ENCODE data around the gene NUBP2.

Gene NUBP2

DNA sequence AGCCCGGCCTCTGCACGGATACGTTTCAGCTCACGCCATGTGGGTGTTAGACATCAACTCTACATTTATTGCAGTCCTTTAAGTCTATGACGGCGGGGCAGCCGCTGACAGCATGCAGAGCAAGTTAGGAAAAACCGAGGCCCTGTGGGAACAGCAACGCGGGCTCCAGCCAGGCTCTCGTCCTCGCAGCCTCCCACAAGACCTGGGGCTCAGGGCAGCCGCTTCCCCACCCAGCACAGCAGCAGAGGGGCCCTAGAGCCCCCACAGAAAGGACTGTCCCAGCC, 6.1 kb upstream of the NUBP2 start:
- Histone ChIP-seq H3K27me3 (replicated peaks in 2 of 5; ENCODE audit: control insufficient read depth in 4 of 5, insufficient read depth in 5 of 5, low read length in 4 of 5) (no peaks in the 10 kb centered on the region), H3K27ac (ENCODE audit: insufficient read depth in 1 of 2, low read depth in 1 of 2, low read length in 2 of 2, poor library complexity in 1 of 2, severe bottlenecking in 2 of 2) (no peak overlapping the region), H3K4me1 (ENCODE audit: control extremely low read depth in 1 of 4, control insufficient read depth in 4 of 4, insufficient read depth in 4 of 4, low read length in 3 of 4) (peaks cover 5 to 33% (median 31%) of the 10 kb centered on the region in 4 experiments), H3K4me3 (ENCODE audit: control insufficient read depth in 1 of 7, extremely low read depth in 1 of 7, insufficient read depth in 4 of 7, low read depth in 2 of 7, low read length in 6 of 7) (no peak overlapping the region), H3K36me3 (ENCODE audit: control insufficient read depth in 4 of 4, insufficient read depth in 4 of 4, low read length in 3 of 4) (peaks cover 0 to 64% (median 42%) of the 10 kb centered on the region in 4 experiments), H3K9me3 (ENCODE audit: control extremely low read depth in 1 of 5, control insufficient read depth in 4 of 5, insufficient read depth in 2 of 5, low read depth in 1 of 5, low read length in 4 of 5) (no peaks in the 10 kb centered on the region)
- ChIA-PET CTCF (interaction anchor here (1.6 kb wide), 1 partner anchor 12 kb away, joined by 4 read pairs; no protein-coding TSS in a partner anchor), POLR2A (no interaction called here)
- 99% methylated on average over 13 of the region's 13 CpGs for WGBS (ENCODE audit: insufficient coverage)
- no peak for DNase-seq

DNA sequence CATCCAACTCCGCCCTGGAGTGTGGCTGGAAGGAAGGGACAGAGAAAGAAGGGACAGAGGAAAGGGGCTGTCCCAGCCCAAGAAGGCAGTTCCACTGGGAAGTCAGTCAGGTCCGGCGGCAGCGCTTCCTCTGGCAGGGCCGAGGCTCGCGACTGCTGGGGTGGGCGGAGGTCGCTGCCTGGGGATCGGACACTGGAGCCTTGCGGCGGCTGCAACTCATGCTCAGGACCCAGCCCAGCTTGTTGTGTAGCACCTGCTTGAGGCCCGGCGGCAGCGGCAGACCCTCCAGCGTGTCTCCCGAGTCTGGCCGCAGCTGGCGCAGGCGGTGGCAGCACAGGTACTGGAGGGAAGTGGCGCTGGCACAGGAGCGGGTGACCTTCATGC, 5.8 kb upstream of the NUBP2 start:
- ChIA-PET CTCF (no interaction called here), POLR2A (interaction anchor here (1.1 kb wide), 1 partner anchor 11 kb away, joined by 3 read pairs; no protein-coding TSS in a partner anchor)
- no peaks in the 10 kb centered on the region for H3K9me3 ChIP-seq (ENCODE audit: control extremely low read depth in 1 of 5, control insufficient read depth in 4 of 5, insufficient read depth in 2 of 5, low read depth in 1 of 5, low read length in 4 of 5)
- WGBS (ENCODE audit: insufficient coverage), result 94% methylated on average over 19 of the region's 22 CpGs
- peaks cover 0 to 62% (median 42%) of the 10 kb centered on the region in 4 experiments for H3K36me3 ChIP-seq (ENCODE audit: control insufficient read depth in 4 of 4, insufficient read depth in 4 of 4, low read length in 3 of 4)
- no peaks in the 10 kb centered on the region for H3K27me3 ChIP-seq (replicated peaks in 2 of 5; ENCODE audit: control insufficient read depth in 4 of 5, insufficient read depth in 5 of 5, low read length in 4 of 5)
- H3K4me3 ChIP-seq (ENCODE audit: control insufficient read depth in 1 of 7, extremely low read depth in 1 of 7, insufficient read depth in 4 of 7, low read depth in 2 of 7, low read length in 6 of 7), result no peak overlapping the region
- H3K4me1 ChIP-seq (ENCODE audit: control extremely low read depth in 1 of 4, control insufficient read depth in 4 of 4, insufficient read depth in 4 of 4, low read length in 3 of 4), result peaks cover 5 to 33% (median 31%) of the 10 kb centered on the region in 4 experiments
- H3K27ac ChIP-seq (ENCODE audit: insufficient read depth in 1 of 2, low read depth in 1 of 2, low read length in 2 of 2, poor library complexity in 1 of 2, severe bottlenecking in 2 of 2), result no peak overlapping the region
- no peak for DNase-seq

DNA sequence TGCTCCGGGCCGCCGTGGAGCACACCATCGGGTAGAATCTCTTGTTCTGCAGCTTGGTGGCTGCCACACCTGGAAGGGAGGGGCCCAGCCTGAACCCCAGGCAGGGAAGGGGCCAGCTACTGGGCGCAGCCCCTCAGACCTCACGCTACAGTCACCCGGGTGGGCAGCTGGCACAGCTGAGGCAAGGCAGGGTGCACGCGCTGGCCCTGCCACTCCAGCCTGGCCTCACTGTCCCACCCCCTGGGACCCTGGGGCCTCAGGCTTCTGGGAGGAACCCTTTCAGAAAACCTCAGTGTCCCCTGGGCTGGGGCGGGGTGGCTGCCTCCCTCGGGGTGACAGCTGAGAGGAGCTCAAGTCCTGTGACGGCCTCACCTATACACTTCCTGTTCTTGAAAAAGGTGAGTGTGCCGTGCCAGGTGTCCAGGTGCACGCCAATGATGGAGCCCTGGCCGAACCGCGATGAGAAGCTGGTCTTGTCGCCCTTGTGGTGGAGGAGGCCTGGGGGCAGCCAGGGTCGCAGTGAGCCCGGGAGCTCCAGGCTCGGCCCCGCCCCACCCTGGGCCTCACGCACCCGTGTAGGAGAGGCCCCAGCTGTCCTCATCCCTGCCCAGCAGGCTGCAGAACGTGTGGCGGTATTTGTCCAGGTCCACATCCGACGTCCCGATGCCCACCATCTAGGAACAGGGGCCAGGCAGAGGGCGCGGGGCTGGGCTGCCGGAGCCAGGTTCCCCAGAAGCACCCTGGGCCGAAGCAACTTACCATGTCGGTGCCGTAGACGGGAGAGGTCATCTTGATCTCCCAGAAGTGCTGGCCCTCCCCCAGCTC, 5.2 kb upstream of the NUBP2 start:
- WGBS (ENCODE audit: insufficient coverage), result 95% methylated on average over 34 of the region's 36 CpGs
- Histone ChIP-seq H3K4me3 (ENCODE audit: control insufficient read depth in 1 of 7, extremely low read depth in 1 of 7, insufficient read depth in 4 of 7, low read depth in 2 of 7, low read length in 6 of 7) (no peak overlapping the region), H3K27ac (ENCODE audit: insufficient read depth in 1 of 2, low read depth in 1 of 2, low read length in 2 of 2, poor library complexity in 1 of 2, severe bottlenecking in 2 of 2) (no peak overlapping the region), H3K36me3 (ENCODE audit: control insufficient read depth in 4 of 4, insufficient read depth in 4 of 4, low read length in 3 of 4) (peaks cover 0 to 61% (median 42%) of the 10 kb centered on the region in 4 experiments), H3K9me3 (ENCODE audit: control extremely low read depth in 1 of 5, control insufficient read depth in 4 of 5, insufficient read depth in 2 of 5, low read depth in 1 of 5, low read length in 4 of 5) (no peaks in the 10 kb centered on the region), H3K4me1 (ENCODE audit: control extremely low read depth in 1 of 4, control insufficient read depth in 4 of 4, insufficient read depth in 4 of 4, low read length in 3 of 4) (peaks cover 5 to 27% (median 26%) of the 10 kb centered on the region in 4 experiments), H3K27me3 (replicated peaks in 2 of 5; ENCODE audit: control insufficient read depth in 4 of 5, insufficient read depth in 5 of 5, low read length in 4 of 5) (no peaks in the 10 kb centered on the region)
- POLR2A ChIA-PET, result interaction anchor here (0.6 to 1.1 kb wide), 2 partner anchors 12 to 24 kb away, joined by 3 to 4 read pairs; no protein-coding TSS in a partner anchor
- CTCF ChIA-PET, result no interaction called here
- no peak for DNase-seq

DNA sequence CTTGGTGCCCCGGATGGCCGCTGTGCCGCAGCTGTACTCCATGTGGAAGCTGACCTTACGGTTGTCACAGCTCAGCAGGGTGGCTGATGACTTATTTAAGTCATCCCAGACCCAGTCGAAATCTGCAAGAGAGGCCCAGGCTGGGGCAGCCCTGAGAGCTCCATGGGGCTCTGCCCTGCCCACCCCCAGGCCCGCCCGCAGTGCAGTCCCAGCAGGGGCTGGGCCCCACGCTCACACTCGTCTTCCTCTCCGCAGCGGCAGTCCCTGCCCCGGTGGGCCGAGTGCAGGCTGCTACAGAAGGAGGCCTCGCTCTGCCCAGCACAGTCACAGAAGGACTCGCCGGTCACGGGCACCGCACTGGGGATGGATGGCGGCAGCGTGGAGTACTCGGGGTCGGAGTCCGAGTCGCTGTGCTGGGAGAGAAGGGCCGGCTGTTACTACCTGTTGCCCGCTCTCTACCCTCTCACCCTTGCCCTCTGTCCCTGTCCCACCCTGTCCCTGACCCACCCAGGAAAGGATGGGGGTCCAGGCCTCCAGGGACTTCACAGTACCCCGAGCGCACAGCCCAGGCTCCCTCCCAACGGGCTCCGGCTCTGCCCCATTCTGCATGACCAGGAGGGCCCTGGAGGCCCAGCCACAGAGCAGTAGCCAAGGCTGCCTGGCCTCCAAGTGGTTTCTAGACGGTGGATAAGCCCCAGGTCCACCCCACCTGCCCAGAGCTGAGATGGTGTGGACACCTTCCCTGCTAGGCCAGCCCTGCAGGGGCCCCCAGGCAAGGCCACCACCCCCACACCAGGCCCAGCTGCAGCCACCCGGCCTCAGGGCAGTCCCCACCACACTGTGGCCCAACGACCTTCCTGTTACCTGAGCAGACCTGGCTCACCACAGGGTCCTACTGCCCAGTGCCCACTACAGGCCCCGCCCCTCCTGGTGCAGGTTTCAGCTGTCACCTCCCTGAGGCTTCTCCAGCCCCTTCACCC, 4.3 kb upstream of the NUBP2 start:
- Histone ChIP-seq H3K27me3 (replicated peaks in 2 of 5; ENCODE audit: control insufficient read depth in 4 of 5, insufficient read depth in 5 of 5, low read length in 4 of 5) (no peaks in the 10 kb centered on the region), H3K27ac (ENCODE audit: insufficient read depth in 1 of 2, low read depth in 1 of 2, low read length in 2 of 2, poor library complexity in 1 of 2, severe bottlenecking in 2 of 2) (no peak overlapping the region), H3K4me1 (ENCODE audit: control extremely low read depth in 1 of 4, control insufficient read depth in 4 of 4, insufficient read depth in 4 of 4, low read length in 3 of 4) (peaks cover 5 to 29% (median 27%) of the 10 kb centered on the region in 4 experiments), H3K9me3 (ENCODE audit: control extremely low read depth in 1 of 5, control insufficient read depth in 4 of 5, insufficient read depth in 2 of 5, low read depth in 1 of 5, low read length in 4 of 5) (no peaks in the 10 kb centered on the region), H3K4me3 (ENCODE audit: control insufficient read depth in 1 of 7, extremely low read depth in 1 of 7, insufficient read depth in 4 of 7, low read depth in 2 of 7, low read length in 6 of 7) (no peak overlapping the region), H3K36me3 (ENCODE audit: control insufficient read depth in 4 of 4, insufficient read depth in 4 of 4, low read length in 3 of 4) (peaks cover 0 to 61% (median 42%) of the 10 kb centered on the region in 4 experiments)
- ChIA-PET CTCF (interaction anchor here (0.6 to 0.7 kb wide), 2 partner anchors 19 to 133 kb away, joined by 3 read pairs; no protein-coding TSS in a partner anchor), POLR2A (interaction anchor here (0.6 to 1.1 kb wide), 2 partner anchors 13 to 23 kb away, joined by 3 to 4 read pairs; no protein-coding TSS in a partner anchor)
- 96% methylated on average over 31 of the region's 34 CpGs for WGBS (ENCODE audit: insufficient coverage)
- no peak for DNase-seq

DNA sequence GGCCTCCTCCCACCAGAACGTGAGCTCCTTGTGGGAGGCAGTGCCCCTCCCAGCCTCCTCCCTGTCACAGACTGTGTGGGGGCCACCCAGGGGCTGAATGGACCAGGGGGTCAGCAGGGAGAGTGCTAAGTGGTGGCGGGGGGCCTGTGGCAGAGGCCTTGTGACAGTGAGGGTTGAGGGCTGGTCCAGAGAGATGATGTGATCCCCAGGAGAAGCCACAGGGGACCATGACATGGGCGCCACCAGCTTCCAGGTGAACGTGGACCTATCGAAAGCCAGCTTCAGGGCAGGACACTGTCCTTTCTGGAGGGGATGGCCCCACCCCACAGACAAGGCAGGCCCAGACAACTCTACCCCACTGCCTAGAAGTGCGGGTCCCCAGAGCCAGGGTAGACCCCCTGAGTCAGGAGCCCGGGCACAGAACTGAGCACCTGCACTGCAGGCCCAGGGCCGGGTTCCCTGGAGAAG, 3.5 kb upstream of the NUBP2 start:
- POLR2A ChIA-PET, result no interaction called here
- H3K9me3 ChIP-seq (ENCODE audit: control extremely low read depth in 1 of 5, control insufficient read depth in 4 of 5, insufficient read depth in 2 of 5, low read depth in 1 of 5, low read length in 4 of 5), result no peaks in the 10 kb centered on the region
- peaks cover 0 to 61% (median 42%) of the 10 kb centered on the region in 4 experiments for H3K36me3 ChIP-seq (ENCODE audit: control insufficient read depth in 4 of 4, insufficient read depth in 4 of 4, low read length in 3 of 4)
- DNase-seq, result no peak
- no peak overlapping the region for H3K27ac ChIP-seq (ENCODE audit: insufficient read depth in 1 of 2, low read depth in 1 of 2, low read length in 2 of 2, poor library complexity in 1 of 2, severe bottlenecking in 2 of 2)
- CTCF ChIA-PET, result interaction anchor here (0.7 kb wide), 1 partner anchor 133 kb away, joined by 3 read pairs; no protein-coding TSS in a partner anchor
- 100% methylated on average over 6 of the region's 8 CpGs for WGBS (ENCODE audit: insufficient coverage)
- H3K4me3 ChIP-seq (ENCODE audit: control insufficient read depth in 1 of 7, extremely low read depth in 1 of 7, insufficient read depth in 4 of 7, low read depth in 2 of 7, low read length in 6 of 7), result no peak overlapping the region
- H3K4me1 ChIP-seq (ENCODE audit: control extremely low read depth in 1 of 4, control insufficient read depth in 4 of 4, insufficient read depth in 4 of 4, low read length in 3 of 4), result peaks cover 5 to 28% (median 27%) of the 10 kb centered on the region in 4 experiments
- no peaks in the 10 kb centered on the region for H3K27me3 ChIP-seq (replicated peaks in 2 of 5; ENCODE audit: control insufficient read depth in 4 of 5, insufficient read depth in 5 of 5, low read length in 4 of 5)

DNA sequence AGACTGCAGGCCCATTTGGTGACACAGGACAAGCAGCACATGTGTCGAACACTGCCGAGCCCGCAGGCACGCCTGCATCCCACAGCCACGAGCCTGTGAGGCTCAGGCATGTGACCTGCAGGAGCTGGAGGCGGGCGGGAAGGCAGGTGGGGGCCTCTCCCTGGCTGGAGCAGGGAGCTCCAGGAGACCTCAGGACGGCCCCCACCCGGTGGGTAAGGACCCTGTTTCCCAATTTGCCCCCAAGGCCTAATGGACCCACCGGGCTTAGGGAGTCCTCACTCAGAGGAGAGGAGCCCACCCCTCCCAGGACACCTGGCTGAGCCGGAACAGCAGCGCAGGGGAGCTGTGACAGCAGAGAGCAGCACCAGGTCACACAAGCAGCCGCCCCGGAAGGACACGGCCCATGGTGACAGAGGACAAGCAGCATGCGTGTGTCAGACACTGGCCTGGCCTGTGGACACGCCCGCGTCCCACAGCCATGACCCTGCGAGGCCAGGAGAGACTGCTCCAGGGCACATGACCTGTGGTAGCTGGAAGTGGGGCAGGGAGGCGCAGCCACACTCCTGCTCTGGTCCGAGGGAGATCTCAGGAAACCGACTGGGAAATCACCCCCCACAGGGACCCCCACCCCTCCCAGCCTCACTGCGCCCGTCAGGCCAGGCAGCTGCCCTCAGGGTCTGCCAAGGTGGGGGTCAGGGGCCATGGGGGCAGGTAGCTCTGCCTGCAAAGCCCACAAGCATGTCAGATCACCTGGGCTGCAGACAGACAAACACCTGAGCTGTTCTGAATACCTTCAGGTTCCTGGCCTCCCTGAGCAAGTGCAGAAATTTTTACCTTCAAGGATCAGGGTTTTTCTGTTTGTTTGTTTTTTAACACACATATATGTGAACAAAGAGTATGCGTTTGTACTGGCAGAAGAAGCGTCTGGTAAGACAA, 2.8 kb upstream of the NUBP2 start:
- H3K4me3 ChIP-seq (ENCODE audit: control insufficient read depth in 1 of 7, extremely low read depth in 1 of 7, insufficient read depth in 4 of 7, low read depth in 2 of 7, low read length in 6 of 7), result no peak overlapping the region
- H3K27ac ChIP-seq (ENCODE audit: insufficient read depth in 1 of 2, low read depth in 1 of 2, low read length in 2 of 2, poor library complexity in 1 of 2, severe bottlenecking in 2 of 2), result no peak overlapping the region
- DNase-seq, result no peak
- 96% methylated on average over 24 of the region's 27 CpGs for WGBS (ENCODE audit: insufficient coverage)
- no peaks in the 10 kb centered on the region for H3K9me3 ChIP-seq (ENCODE audit: control extremely low read depth in 1 of 5, control insufficient read depth in 4 of 5, insufficient read depth in 2 of 5, low read depth in 1 of 5, low read length in 4 of 5)
- no peaks in the 10 kb centered on the region for H3K27me3 ChIP-seq (replicated peaks in 2 of 5; ENCODE audit: control insufficient read depth in 4 of 5, insufficient read depth in 5 of 5, low read length in 4 of 5)
- peaks cover 0 to 22% (median 21%) of the 10 kb centered on the region in 4 experiments for H3K4me1 ChIP-seq (ENCODE audit: control extremely low read depth in 1 of 4, control insufficient read depth in 4 of 4, insufficient read depth in 4 of 4, low read length in 3 of 4)
- POLR2A ChIA-PET, result no interaction called here
- H3K36me3 ChIP-seq (ENCODE audit: control insufficient read depth in 4 of 4, insufficient read depth in 4 of 4, low read length in 3 of 4), result peaks cover 0 to 61% (median 39%) of the 10 kb centered on the region in 4 experiments
- CTCF ChIA-PET, result interaction anchor here (0.9 kb wide), 1 partner anchor 20 kb away, joined by 3 read pairs; no protein-coding TSS in a partner anchor

Data from common myeloid progenitor, CD34-positive (primary cell).